K562 (cell line): Measurements from ENCODE around the gene POLDIP3. TPM values are rescaled to one million over a fixed set of nuclear protein-coding genes. Genes with fewer than 3 reads are reported as not detected.

ENCODE experiments used
- BHLHE40 ChIP-seq: IDR thresholded peaks from 2 replicates; pipeline ENCODE4 v1.6.1; 2011; ENCODE audit warnings: low read length, improper control_type of control experiment
- E2F4 ChIP-seq: sonication (generic); formaldehyde crosslinking; IDR thresholded peaks from 2 replicates; pipeline ENCODE4 v1.8.0; 2022; ENCODE audit warnings: mild to moderate bottlenecking, low read depth, missing genetic modification reagents
- FOXP4 ChIP-seq: sonication (generic); formaldehyde crosslinking; IDR thresholded peaks from 2 replicates; pipeline ENCODE4 v1.8.0; 2022; ENCODE audit warnings: mild to moderate bottlenecking, missing genetic modification reagents, borderline replicate concordance
- GABPB1 ChIP-seq: sonication (generic); formaldehyde crosslinking; IDR thresholded peaks from 2 replicates; pipeline ENCODE4 v1.8.0; 2022; ENCODE audit warnings: mild to moderate bottlenecking, missing genetic modification reagents
- KAT2B ChIP-seq: IDR thresholded peaks from one replicate; pipeline ENCODE4 v1.6.1; 2012; ENCODE audit warnings: low read depth, mild to moderate bottlenecking, control low read depth, inconsistent platforms, low read length, moderate library complexity
- KDM1A ChIP-seq, 2 experiments: fragments of 450-650 bp; IDR thresholded peaks; 2 replicates each; pipeline ENCODE4 v1.6.1; 2016; ENCODE audit warnings: mild to moderate bottlenecking in 2 of 2
- MLLT1 ChIP-seq, 2 experiments: fragments of 450-650 bp; IDR thresholded peaks; 2 replicates each; pipeline ENCODE4 v1.6.1; 2016
- MXI1 ChIP-seq: IDR thresholded peaks from 2 replicates; pipeline ENCODE4 v1.6.1; 2011; ENCODE audit warnings: low read depth, mild to moderate bottlenecking, improper control_type of control experiment, low read length
- MYC ChIP-seq, 2 experiments: fragments of 250-450 bp in 1 of 2; sonication (Bioruptor Pico) in 1 of 2; IDR thresholded peaks; 2 replicates each; pipeline versions ENCODE4 v1.5.1 to v1.6.1; 2012 to 2021; ENCODE audit warnings: low read depth in 2 of 2, borderline replicate concordance in 1 of 2, improper control_type of control experiment in 1 of 2, low read length in 1 of 2, mild to moderate bottlenecking in 1 of 2, moderate library complexity in 1 of 2
- NFIX ChIP-seq: fragments of 250-450 bp; sonication (Bioruptor Pico); IDR thresholded peaks from 2 replicates; pipeline ENCODE4 v1.4.0; 2020; ENCODE audit warnings: low read depth, mild to moderate bottlenecking, moderate library complexity
- PHF20 ChIP-seq: fragments of 450-650 bp; IDR thresholded peaks from 2 replicates; pipeline ENCODE4 v1.6.1; 2018; ENCODE audit not compliant: partially characterized antibody
- PML ChIP-seq: IDR thresholded peaks from 2 replicates; pipeline ENCODE4 v1.6.1; 2012; ENCODE audit warnings: low read length, inconsistent platforms
- POLR2B ChIP-seq: fragments of 450-650 bp; IDR thresholded peaks from 2 replicates; pipeline ENCODE4 v1.6.1; 2018; ENCODE audit warnings: low read depth; ENCODE audit not compliant: partially characterized antibody
- SIRT6 ChIP-seq: IDR thresholded peaks from one replicate; pipeline ENCODE4 v1.6.1; 2012; ENCODE audit warnings: low read depth, mild to moderate bottlenecking, control low read depth, inconsistent platforms, low read length, moderate library complexity
- SMAD4 ChIP-seq: fragments of 250-450 bp; sonication (Bioruptor Pico); conservative IDR thresholded peaks from 2 replicates; pipeline ENCODE4 v1.8.0; 2021; ENCODE audit warnings: inconsistent platforms, mild to moderate bottlenecking, moderate library complexity
- TGIF2 ChIP-seq: sonication (generic); formaldehyde crosslinking; IDR thresholded peaks from 2 replicates; pipeline ENCODE4 v1.8.1; 2022; ENCODE audit warnings: mild to moderate bottlenecking, missing genetic modification reagents, moderate library complexity
- ZBTB1 ChIP-seq: sonication (generic); formaldehyde crosslinking; IDR thresholded peaks from 2 replicates; pipeline ENCODE4 v1.8.1; 2023; ENCODE audit warnings: missing genetic modification reagents, low read depth, mild to moderate bottlenecking, borderline replicate concordance
- ZBTB12 ChIP-seq: fragments of 250-450 bp; sonication (Bioruptor Pico); IDR thresholded peaks from 2 replicates; pipeline ENCODE4 v1.4.0; 2020
- ZBTB5 ChIP-seq: fragments of 450-650 bp; IDR thresholded peaks from 2 replicates; pipeline ENCODE4 v1.6.1; 2017; ENCODE audit warnings: antibody characterized with exemption
- polyA plus RNA-seq, 8 experiments: library from polyadenylated mRNA; depleted of rRNA in 4 of 8; stranded (reverse) in 5 of 8; unstranded in 3 of 8; fragments of >200 nt; fragmentation: Nextera tagmentation in 2 of 8; fragmentation: Illumina TruSeq in 1 of 8; extraction: Ambion mirVana in 2 of 8; extraction: Trizol in 1 of 8; gene quantifications; 2 replicates each; pipeline versions ENCODE4 v1.2.1 to v1.2.3, GENCODE V29; 2011 to 2014; ENCODE audit warnings: inconsistent platforms in 1 of 8, missing spikeins in 1 of 8
- total RNA-seq, 7 experiments: library from RNA; depleted of rRNA in 6 of 7; stranded (reverse); fragments of >200 nt in 6 of 7; fragmentation: Illumina TruSeq in 2 of 7; extraction: Trizol in 2 of 7; gene quantifications; 2 replicates each; pipeline versions ENCODE4 v1.2.1 to v1.2.3, GENCODE V29; 2011 to 2021; ENCODE audit warnings: low replicate concordance in 1 of 7

The POLDIP3 gene
- total and polyA plus RNA-seq, 9 of the 15 experiments (the other 6 are each of a cell fraction or from before 2014, with no cell fraction given) = 14.3 to 53.0 (median 26.3) TPM

- no peak for TF ChIP-seq ZBTB12 (CRISPR knock-in tag)
- TF ChIP-seq FOXP4 (CRISPR knock-in tag) = no peak
- no peak for TF ChIP-seq POLR2B
- no peak for TF ChIP-seq BHLHE40
- TF ChIP-seq NFIX (CRISPR knock-in tag) = no peak
- TF ChIP-seq E2F4 (CRISPR knock-in tag) = no peak
- TF ChIP-seq PHF20 = no peak
- TF ChIP-seq MXI1 = no peak
- no peak; a peak in 1 of 4 replicates for TF ChIP-seq MLLT1 (IDR thresholded peaks at IDR 0.05)
- no peak for TF ChIP-seq ZBTB1 (CRISPR knock-in tag)
- peak; percentile 60 for TF ChIP-seq MYC (IDR thresholded peaks at IDR 0.05; ENCODE audit: low read depth, low read length)
- TF ChIP-seq MYC (CRISPR knock-in tag; IDR thresholded peaks at IDR 0.05; ENCODE audit: borderline replicate concordance, low read depth) = no peak
- no peak for TF ChIP-seq KAT2B
- TF ChIP-seq ZBTB5 = no peak
- TF ChIP-seq KDM1A (IDR thresholded peaks at IDR 0.05) = no peak
- no peak for TF ChIP-seq TGIF2 (CRISPR knock-in tag)
- TF ChIP-seq GABPB1 (CRISPR knock-in tag) = peak; percentile 96
- TF ChIP-seq SIRT6 = no peak
- TF ChIP-seq PML = no peak
- 0 out of 2 replicates have a peak, but pooled peaks have one; percentile 28 for TF ChIP-seq SMAD4 (CRISPR knock-in tag)
These were observed at the start of gene POLDIP3 (continued) for GRCh38 chr22:42614312-42615091.
